AG04450 (cell line): ENCODE results near the gene SFRP5. TPM values are rescaled to one million over a fixed set of nuclear protein-coding genes. Genes with fewer than 3 reads are reported as not detected.

ENCODE experiments used
- CTCF ChIA-PET: fragments of 300-600, 350-600 bp; formaldehyde crosslinking; extraction: SDS; loops from one replicate; lab custom pipeline; 2022; ENCODE audit warnings: antibody characterized with exemption, inconsistent platforms; lab: Charles Lee
- POLR2A ChIA-PET: fragments of 350-600 bp; formaldehyde crosslinking; extraction: SDS; loops from one replicate; lab custom pipeline; 2021; ENCODE audit warnings: antibody characterized with exemption, inconsistent platforms; lab: Yijun Ruan, JAX
- DNase-seq: peaks from one replicate; pipeline ENCODE4 v3.0.0-alpha.2; 2011; ENCODE audit warnings: low read depth, low spot score
- H3K27ac ChIP-seq: one replicate; pipeline ENCODE4 v1.5.1; 2012; ENCODE audit warnings: low read depth, low read length, control low read depth
- H3K27me3 ChIP-seq: one replicate; pipeline ENCODE4 v1.6.0; 2012; ENCODE audit warnings: low read length; ENCODE audit not compliant: control insufficient read depth, insufficient read depth
- H3K4me3 ChIP-seq: 2 replicates; pipeline ENCODE4 v1.5.1; 2011; ENCODE audit warnings: mild to moderate bottlenecking, low read depth, low read length, control low read depth
- H3K9me3 ChIP-seq: 2 replicates; pipeline ENCODE4 v1.5.1; 2012; ENCODE audit warnings: low read length; ENCODE audit not compliant: control insufficient read depth, insufficient read depth
- polyA plus RNA-seq: library from polyadenylated mRNA; depleted of rRNA; stranded (reverse); fragments of >200 nt; gene quantifications from 2 replicates; pipeline ENCODE4 v1.2.3, GENCODE V29; 2011
- TF ChIP-seq, protein P1 (sequence below): IDR thresholded peaks from 2 replicates; pipeline ENCODE4 v1.5.1; 2011; ENCODE audit warnings: low read depth, low read length, control low read depth, inconsistent platforms

SFRP5 gene
- polyA plus RNA-seq, 1 experiment: not detected

DNA sequence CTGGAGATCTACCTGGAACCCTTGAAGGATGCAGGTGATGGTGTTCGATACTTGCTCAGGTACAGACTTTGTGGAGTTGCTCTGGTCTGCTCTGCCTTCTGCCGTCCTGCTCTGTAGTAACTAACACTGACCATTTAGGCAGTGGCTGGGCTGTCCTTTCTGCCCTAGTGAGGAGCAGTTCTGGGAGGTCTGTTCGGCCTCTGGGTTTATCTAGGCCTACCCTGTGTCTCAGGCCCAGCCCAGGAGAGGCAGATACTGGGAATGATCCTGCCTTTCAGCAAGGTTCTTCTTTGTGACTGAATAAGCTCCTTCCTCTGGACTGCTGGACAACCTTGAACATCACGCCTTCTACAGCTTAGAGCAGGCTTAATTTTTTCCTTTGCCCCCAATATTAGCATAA is 33.2 kb downstream of the SFRP5 start:
- Histone ChIP-seq H3K27me3 (no peaks in the 10 kb centered on the region), H3K4me3 (peak overlapping the region; percentile 98), H3K9me3 (no peaks in the 10 kb centered on the region; the same call in 1 of the 2 replicates), H3K27ac (no peak overlapping the region)
- no peak for DNase-seq
- TF ChIP-seq, protein P1, sequence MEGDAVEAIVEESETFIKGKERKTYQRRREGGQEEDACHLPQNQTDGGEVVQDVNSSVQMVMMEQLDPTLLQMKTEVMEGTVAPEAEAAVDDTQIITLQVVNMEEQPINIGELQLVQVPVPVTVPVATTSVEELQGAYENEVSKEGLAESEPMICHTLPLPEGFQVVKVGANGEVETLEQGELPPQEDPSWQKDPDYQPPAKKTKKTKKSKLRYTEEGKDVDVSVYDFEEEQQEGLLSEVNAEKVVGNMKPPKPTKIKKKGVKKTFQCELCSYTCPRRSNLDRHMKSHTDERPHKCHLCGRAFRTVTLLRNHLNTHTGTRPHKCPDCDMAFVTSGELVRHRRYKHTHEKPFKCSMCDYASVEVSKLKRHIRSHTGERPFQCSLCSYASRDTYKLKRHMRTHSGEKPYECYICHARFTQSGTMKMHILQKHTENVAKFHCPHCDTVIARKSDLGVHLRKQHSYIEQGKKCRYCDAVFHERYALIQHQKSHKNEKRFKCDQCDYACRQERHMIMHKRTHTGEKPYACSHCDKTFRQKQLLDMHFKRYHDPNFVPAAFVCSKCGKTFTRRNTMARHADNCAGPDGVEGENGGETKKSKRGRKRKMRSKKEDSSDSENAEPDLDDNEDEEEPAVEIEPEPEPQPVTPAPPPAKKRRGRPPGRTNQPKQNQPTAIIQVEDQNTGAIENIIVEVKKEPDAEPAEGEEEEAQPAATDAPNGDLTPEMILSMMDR: no peak
- ChIA-PET POLR2A (no interaction called here), CTCF (interaction anchor here (1.3 kb wide), 1 partner anchor 29 kb away, joined by 5 read pairs; no protein-coding TSS in a partner anchor)

DNA sequence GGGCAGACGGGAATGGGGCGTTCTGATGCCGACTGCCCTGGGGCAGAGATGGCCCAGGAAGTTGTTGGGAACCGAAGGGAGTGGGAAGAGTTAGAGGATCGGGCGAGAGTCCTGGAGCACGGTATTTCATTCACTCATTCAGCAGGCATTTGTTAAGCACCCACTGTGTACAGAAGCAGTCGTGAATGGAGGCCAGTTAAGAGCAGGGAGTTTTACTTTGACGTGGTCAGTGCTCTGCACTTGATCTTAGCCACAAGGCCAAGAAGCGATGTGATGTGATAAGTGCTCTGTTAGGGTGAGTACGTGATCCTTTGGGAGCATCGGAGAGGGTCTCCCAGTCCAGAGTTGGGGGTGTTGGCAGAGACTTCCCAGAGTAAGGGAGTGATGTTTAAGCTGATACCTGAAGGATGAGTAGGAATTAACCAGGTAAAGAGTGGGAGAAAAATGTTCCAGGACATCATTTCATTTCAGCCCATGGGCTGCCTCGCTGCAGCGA is 34.0 kb downstream of the SFRP5 start:
- CTCF ChIA-PET: interaction anchor here (1.3 kb wide), 1 partner anchor 28 kb away, joined by 5 read pairs; no protein-coding TSS in a partner anchor
- Histone ChIP-seq H3K9me3 (no peaks in the 10 kb centered on the region; the same call in 1 of the 2 replicates), H3K4me3 (peak overlapping the region; percentile 98), H3K27me3 (no peaks in the 10 kb centered on the region), H3K27ac (peak overlapping the region; percentile 91)
- POLR2A ChIA-PET: no interaction called here
- TF ChIP-seq, protein P1: no peak
- no peak for DNase-seq

DNA sequence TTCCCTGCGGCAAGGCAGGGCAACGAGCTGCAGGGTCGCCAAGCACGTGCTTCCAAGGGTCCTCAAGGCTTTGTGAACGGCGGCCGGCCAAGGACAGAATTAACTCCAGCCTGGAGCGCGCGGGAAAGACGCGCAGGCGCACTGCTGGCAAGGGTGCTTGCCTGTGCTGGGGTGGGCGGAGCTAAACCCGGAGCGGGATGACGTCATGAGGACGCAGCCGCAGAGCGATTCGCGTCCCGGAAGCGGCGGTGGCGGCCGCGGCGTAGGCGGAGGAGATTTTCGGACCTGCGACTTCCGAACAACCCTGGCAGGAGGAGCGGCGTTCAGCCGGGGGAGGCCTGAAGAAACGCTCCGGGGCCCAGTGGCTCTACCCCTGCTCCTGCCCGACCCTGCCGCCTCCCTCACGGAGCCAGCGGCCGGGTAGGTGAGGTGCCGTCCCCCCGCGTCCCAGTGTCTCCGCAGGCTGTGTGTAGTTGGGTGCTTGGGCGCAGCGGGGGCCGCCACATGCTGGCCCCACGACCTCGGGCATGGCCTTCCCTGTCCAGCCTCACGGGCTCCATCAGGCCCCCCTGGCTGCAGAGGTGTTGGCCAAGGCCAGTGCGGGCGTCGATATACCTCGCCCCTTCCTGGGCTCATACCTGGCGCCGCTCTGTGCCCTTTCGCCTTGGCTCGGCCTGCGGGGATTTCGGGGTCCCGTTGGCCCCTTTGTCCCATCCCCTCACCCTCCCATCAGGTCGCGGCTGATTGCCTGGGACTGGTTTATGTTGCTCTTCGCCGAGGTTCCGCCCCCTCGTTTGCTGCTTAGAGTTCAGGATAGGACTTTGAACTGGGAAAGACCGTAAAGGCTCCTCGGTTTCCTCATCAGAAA is 34.7 kb downstream of the SFRP5 start, which contains the start of gene ZFYVE27:
Gene ZFYVE27, plus strand, starts transcription at position 227 of the 868 bp plus-strand sequence. CDS start 1,350 bp downstream, outside the sequence.
- peak; percentile 91 for DNase-seq
- POLR2A ChIA-PET: interaction anchor here (1.2 to 2.8 kb wide), 4 partner anchors 13 to 54 kb away, joined by 3 to 16 read pairs (median 11); partner anchors contain the start of genes AVPI1 and MARVELD1

DNA sequence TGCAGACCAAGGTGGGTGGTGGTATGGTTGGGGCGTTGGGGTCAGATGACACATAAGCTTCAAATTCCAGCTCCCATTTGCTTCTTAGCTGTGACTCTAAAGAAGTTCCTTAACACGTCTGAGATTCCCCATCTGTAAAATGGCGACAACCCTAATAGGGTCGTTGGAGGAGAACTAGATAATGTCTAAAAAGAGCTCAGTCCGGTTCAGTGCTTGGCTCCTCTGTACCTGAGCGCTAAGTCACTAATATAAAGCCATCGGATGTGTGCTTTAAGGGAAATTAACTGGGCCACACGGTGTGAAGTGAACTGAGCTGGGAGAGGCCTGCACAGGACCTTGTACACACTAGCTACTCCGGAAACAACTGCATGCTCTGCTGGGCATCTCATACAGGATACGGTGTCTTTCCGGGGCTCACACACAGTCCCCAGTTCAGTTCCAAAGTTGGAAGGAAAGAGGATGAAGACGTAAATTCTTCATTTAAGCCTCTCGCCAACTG is 35.3 kb downstream of the SFRP5 start:
- Histone ChIP-seq H3K27ac (no peak overlapping the region), H3K4me3 (no peak overlapping the region), H3K27me3 (no peaks in the 10 kb centered on the region), H3K9me3 (no peaks in the 10 kb centered on the region; the same call in 1 of the 2 replicates)
- CTCF ChIA-PET: interaction anchor here (0.6 to 8.7 kb wide), 10 partner anchors 9 to 349 kb away, joined by 3 to 316 read pairs (median 4); partner anchors contain the start of genes ANKRD2 and MARVELD1
- no peak for DNase-seq
- POLR2A ChIA-PET: interaction anchor here (1.2 to 2.8 kb wide), 4 partner anchors 13 to 53 kb away, joined by 3 to 16 read pairs (median 11); partner anchors contain the start of genes AVPI1 and MARVELD1
- TF ChIP-seq, protein P1: no peak

More for the DNA sequence above, 34.7 kb downstream of the SFRP5 start, which contains the start of gene ZFYVE27:
- CTCF ChIA-PET: interaction anchor here (0.6 to 8.7 kb wide), 10 partner anchors 10 to 350 kb away, joined by 3 to 316 read pairs (median 4); partner anchors contain the start of genes ANKRD2 and MARVELD1
- no peaks in the 10 kb centered on the region; the same call in 1 of the 2 replicates for H3K9me3 ChIP-seq
- TF ChIP-seq, protein P1: no peak
- H3K27ac ChIP-seq: peak within 1 kb of the TSS; percentile 91
- H3K27me3 ChIP-seq: no peaks in the 10 kb centered on the region
- peak within 1 kb of the TSS; percentile 98 for H3K4me3 ChIP-seq
